Endodermal cell (in vitro differentiated cells): ENCODE data around the gene HMCN2. TPM values are rescaled to one million over a fixed set of nuclear protein-coding genes. Genes with fewer than 3 reads are reported as not detected.

Source experiments
- DNase-seq: peaks from one replicate; pipeline ENCODE4 v3.0.0-alpha.2; 2017
- H3K27ac ChIP-seq: 2 replicates; pipeline ENCODE4 v1.5.1; 2013; ENCODE audit warnings: mild to moderate bottlenecking, low read depth, low read length, moderate library complexity
- H3K27me3 ChIP-seq: 2 replicates; pipeline ENCODE4 v1.6.1; 2013; ENCODE audit warnings: mild to moderate bottlenecking, low read length, moderate library complexity; ENCODE audit not compliant: insufficient read depth, control insufficient read depth, poor library complexity, severe bottlenecking
- H3K36me3 ChIP-seq: 2 replicates; pipeline ENCODE4 v1.7.0; 2013; ENCODE audit warnings: mild to moderate bottlenecking, low read length, moderate library complexity; ENCODE audit not compliant: control insufficient read depth, insufficient read depth
- H3K4me1 ChIP-seq: one replicate; pipeline ENCODE4 v1.7.0; 2013; ENCODE audit warnings: low read length; ENCODE audit not compliant: control insufficient read depth, insufficient read depth
- H3K4me3 ChIP-seq: 2 replicates; pipeline ENCODE4 v1.5.1; 2013; ENCODE audit warnings: mild to moderate bottlenecking, low read length, moderate library complexity
- H3K9ac ChIP-seq: 2 replicates; pipeline ENCODE4 v1.6.1; 2013; ENCODE audit warnings: mild to moderate bottlenecking, low read length, moderate library complexity; ENCODE audit not compliant: poor library complexity, severe bottlenecking; ENCODE audit errors: extremely low read depth
- H3K9me3 ChIP-seq: 2 replicates; pipeline ENCODE4 v1.6.1; 2013; ENCODE audit warnings: mild to moderate bottlenecking, low read length, moderate library complexity; ENCODE audit not compliant: control insufficient read depth
- H3K27ac Mint-ChIP-seq: 2 replicates; pipeline ENCODE4 v1.8.0; 2020; ENCODE audit warnings: mixed read lengths
- H3K27me3 Mint-ChIP-seq: 2 replicates; pipeline ENCODE4 v1.8.0; 2021; ENCODE audit warnings: mild to moderate bottlenecking, mixed read lengths; ENCODE audit not compliant: insufficient read depth
- H3K36me3 Mint-ChIP-seq: 2 replicates; pipeline ENCODE4 v1.8.0; 2020; ENCODE audit warnings: low read depth, mixed read lengths
- H3K4me1 Mint-ChIP-seq: 2 replicates; pipeline ENCODE4 v1.8.0; 2020; ENCODE audit warnings: mixed read lengths
- H3K4me3 Mint-ChIP-seq: 2 replicates; pipeline ENCODE4 v1.8.0; 2020; ENCODE audit warnings: mild to moderate bottlenecking, moderate library complexity, mixed read lengths
- H3K9me3 Mint-ChIP-seq: 2 replicates; pipeline ENCODE4 v1.8.0; 2020; ENCODE audit warnings: mild to moderate bottlenecking, mixed read lengths
- WGBS, 2 experiments: methylation state at CpG; one replicate each; pipeline versions ENCODE4 v1.1.5 to v1.1.7; 2013; ENCODE audit warnings: missing lambda C conversion rate in 2 of 2, mixed read lengths in 1 of 2; ENCODE audit not compliant: insufficient coverage in 1 of 2, insufficient read length in 1 of 2; 5-methylcytosine and 5-hydroxymethylcytosine counted together
- total RNA-seq, 2 donors: library from RNA; stranded (reverse); fragmentation: NEBNext Ultra II Directional in 1 of 2; extraction: Animal tissue kit (Norgen Biotek cat#: 25700) in 1 of 2; gene quantifications; 2 replicates in 1 of 2; 3 replicates in 1 of 2; pipeline ENCODE4 v1.2.1, GENCODE V29; 2021
- TF ChIP-seq, protein P1 (sequence below): fragments of 200-600 bp; sonication (generic); conservative IDR thresholded peaks from 2 replicates; pipeline ENCODE4 v1.5.0; 2021; ENCODE audit warnings: antibody characterized with exemption, mild to moderate bottlenecking

Gene HMCN2
- total RNA-seq, 2 donors from 2014 or later = 3.3 to 3.9 TPM

DNA sequence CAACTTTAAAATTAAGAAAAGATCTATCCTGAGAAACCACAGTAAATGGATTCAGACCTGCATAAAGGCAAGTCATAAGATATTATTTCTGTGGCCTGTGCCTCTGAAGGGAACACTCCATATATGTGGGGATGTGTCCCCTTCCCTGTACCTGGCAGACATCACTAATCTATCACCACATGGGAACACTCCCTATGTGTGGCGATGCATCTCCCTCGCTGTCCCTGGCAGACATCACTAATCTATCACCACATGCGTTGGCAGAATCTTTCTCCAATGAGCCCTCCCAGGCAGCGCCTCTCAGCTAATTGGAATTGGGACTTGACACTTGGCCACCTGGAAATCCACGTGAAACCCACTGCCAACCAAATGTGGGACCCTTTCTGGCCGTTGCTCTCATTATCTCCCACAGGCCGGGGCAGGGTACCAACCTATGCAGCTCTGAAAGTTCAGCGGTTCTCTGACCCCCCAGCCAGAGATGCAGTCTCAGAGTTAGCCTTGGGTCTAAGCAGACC, 154.0 kb downstream of the HMCN2 start:
- Histone ChIP-seq H3K36me3 (no peaks in the 10 kb centered on the region), H3K27ac (no peak overlapping the region), H3K4me3 (no peak overlapping the region), H3K9ac (no peak overlapping the region), H3K27me3 (peaks cover 5% of the 10 kb centered on the region), H3K9me3 (no peaks in the 10 kb centered on the region), H3K4me1 (no peaks in the 10 kb centered on the region)
- TF ChIP-seq, protein P1, sequence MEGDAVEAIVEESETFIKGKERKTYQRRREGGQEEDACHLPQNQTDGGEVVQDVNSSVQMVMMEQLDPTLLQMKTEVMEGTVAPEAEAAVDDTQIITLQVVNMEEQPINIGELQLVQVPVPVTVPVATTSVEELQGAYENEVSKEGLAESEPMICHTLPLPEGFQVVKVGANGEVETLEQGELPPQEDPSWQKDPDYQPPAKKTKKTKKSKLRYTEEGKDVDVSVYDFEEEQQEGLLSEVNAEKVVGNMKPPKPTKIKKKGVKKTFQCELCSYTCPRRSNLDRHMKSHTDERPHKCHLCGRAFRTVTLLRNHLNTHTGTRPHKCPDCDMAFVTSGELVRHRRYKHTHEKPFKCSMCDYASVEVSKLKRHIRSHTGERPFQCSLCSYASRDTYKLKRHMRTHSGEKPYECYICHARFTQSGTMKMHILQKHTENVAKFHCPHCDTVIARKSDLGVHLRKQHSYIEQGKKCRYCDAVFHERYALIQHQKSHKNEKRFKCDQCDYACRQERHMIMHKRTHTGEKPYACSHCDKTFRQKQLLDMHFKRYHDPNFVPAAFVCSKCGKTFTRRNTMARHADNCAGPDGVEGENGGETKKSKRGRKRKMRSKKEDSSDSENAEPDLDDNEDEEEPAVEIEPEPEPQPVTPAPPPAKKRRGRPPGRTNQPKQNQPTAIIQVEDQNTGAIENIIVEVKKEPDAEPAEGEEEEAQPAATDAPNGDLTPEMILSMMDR = no peak
- Mint-ChIP-seq H3K4me1 (peaks cover 10% of the 10 kb centered on the region), H3K27ac (no peak overlapping the region), H3K27me3 (no peaks in the 10 kb centered on the region), H3K9me3 (peaks cover 4% of the 10 kb centered on the region), H3K36me3 (no peaks in the 10 kb centered on the region), H3K4me3 (no peak overlapping the region)
- no peak for DNase-seq
- 92 to 95% methylated on average over 4 to 8 of the region's 8 CpGs for WGBS, 2 experiments

DNA sequence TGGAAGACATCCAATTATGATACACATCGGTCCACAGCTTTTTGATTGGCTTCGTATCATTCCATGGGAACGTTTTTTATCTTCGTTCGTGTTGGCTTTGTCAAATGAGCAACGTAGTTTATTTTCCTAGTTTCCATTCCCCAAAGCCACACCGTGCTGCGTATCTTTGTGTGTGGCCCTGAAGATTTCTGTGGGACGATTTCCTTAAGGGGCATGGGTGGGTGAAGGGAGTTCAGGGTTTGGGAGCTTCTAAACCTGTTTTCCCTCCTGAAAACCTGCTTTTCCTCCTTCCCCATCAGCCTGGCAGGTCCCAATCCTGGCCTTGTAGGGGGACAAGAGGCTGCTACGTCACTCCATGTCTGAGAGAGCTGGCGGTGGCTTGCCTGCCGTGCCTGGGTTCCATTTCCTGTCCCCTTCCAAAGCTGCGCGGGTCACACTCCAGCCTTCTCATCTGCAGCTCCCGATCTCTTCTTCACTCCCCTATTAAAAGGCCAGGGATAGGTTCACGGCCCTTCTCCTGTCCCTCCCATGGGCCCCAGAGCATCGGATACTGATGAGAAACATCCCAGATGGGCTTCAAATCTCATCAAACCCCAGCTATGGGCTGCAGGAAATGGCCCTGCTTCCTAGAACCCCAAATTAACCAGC, 155.7 kb downstream of the HMCN2 start:
- peaks cover 5% of the 10 kb centered on the region for H3K27me3 ChIP-seq
- H3K9ac ChIP-seq = no peak overlapping the region
- no peaks in the 10 kb centered on the region for H3K36me3 ChIP-seq
- peak overlapping the region; percentile 5 for H3K27ac ChIP-seq
- WGBS, 2 experiments = 77 to 83% methylated on average over 14 to 17 of the region's 17 CpGs
- no peaks in the 10 kb centered on the region for H3K9me3 ChIP-seq
- H3K9me3 Mint-ChIP-seq = peaks cover 4% of the 10 kb centered on the region
- DNase-seq = peak; percentile 67
- H3K36me3 Mint-ChIP-seq = no peaks in the 10 kb centered on the region
- H3K4me1 ChIP-seq = no peaks in the 10 kb centered on the region
- no peak overlapping the region for H3K4me3 Mint-ChIP-seq
- H3K27ac Mint-ChIP-seq = peak overlapping the region; percentile 36
- peaks cover 10% of the 10 kb centered on the region for H3K4me1 Mint-ChIP-seq
- H3K4me3 ChIP-seq = no peak overlapping the region
- TF ChIP-seq, protein P1 = no peak
- H3K27me3 Mint-ChIP-seq = no peaks in the 10 kb centered on the region

DNA sequence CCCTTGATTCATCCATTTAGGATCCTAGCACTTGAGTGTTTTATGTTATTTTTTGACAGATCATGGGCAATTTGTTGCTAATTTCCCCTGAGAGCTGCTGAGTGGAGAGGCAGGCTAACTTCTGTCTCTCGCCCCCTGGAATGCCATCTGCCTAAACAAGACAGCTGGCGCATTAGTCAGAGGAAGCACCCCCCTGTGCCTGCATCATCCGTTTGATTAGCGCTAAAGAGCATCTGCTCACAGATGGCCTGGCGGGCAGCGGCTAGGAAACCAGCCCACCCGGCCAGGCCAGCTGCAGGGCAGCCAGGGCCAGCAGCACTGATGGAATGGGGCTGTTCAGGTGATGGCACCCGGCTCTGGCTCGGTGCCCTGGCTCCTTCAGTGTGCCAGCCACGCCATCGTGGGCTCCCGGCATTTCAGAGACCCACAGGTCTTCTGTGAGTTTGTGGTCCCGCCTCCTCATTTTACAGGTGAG, 156.3 kb downstream of the HMCN2 start:
- WGBS, 2 experiments = 54 to 56% methylated on average over 10 to 13 of the region's 13 CpGs

More for the DNA sequence above, 156.3 kb downstream of the HMCN2 start:
- Histone ChIP-seq H3K27ac (no peak overlapping the region), H3K36me3 (no peaks in the 10 kb centered on the region), H3K9ac (no peak overlapping the region), H3K27me3 (peaks cover 5% of the 10 kb centered on the region), H3K4me1 (no peaks in the 10 kb centered on the region), H3K4me3 (no peak overlapping the region), H3K9me3 (no peaks in the 10 kb centered on the region)
- H3K27ac Mint-ChIP-seq = peak overlapping the region; percentile 36
- no peaks in the 10 kb centered on the region for H3K36me3 Mint-ChIP-seq
- TF ChIP-seq, protein P1 = no peak
- no peaks in the 10 kb centered on the region for H3K27me3 Mint-ChIP-seq
- H3K4me1 Mint-ChIP-seq = peaks cover 11% of the 10 kb centered on the region
- DNase-seq = peak; percentile 90
- no peak overlapping the region for H3K4me3 Mint-ChIP-seq
- peaks cover 4% of the 10 kb centered on the region for H3K9me3 Mint-ChIP-seq
